ENCODE results near the gene SLC39A1. TPM values are rescaled to one million over a fixed set of nuclear protein-coding genes. Genes with fewer than 3 reads are reported as not detected.
"Not testable (repeated sequence)": the region's sequence is repeated elsewhere in the genome, so short reads cannot be mapped to it uniquely, and the experiment has no call there.

SLC39A1 gene, protein sequence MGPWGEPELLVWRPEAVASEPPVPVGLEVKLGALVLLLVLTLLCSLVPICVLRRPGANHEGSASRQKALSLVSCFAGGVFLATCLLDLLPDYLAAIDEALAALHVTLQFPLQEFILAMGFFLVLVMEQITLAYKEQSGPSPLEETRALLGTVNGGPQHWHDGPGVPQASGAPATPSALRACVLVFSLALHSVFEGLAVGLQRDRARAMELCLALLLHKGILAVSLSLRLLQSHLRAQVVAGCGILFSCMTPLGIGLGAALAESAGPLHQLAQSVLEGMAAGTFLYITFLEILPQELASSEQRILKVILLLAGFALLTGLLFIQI
- polyA plus RNA-seq: 73.7 TPM
- long read RNA-seq, donor 1, transcript SLC39A1-202 (4 exons, 2,084 nt): major isoform, 14 of 24 reads
- long read RNA-seq, donor 1, transcript SLC39A1-204 (3 exons, 2,723 nt): minor isoform, 7 of 24 reads
- long read RNA-seq, donor 1, partial matches to known transcripts: 0 of 24 reads
- long read RNA-seq, donor 1, other reads (novel, unspliced or antisense): 0 of 24 reads
- long read RNA-seq, donor 2, transcript SLC39A1-204 (3 exons, 2,723 nt): minor isoform, 9 of 42 reads
- long read RNA-seq, donor 2, transcript SLC39A1-202 (4 exons, 2,084 nt): major isoform, 28 of 42 reads
- long read RNA-seq, donor 2, partial matches to known transcripts: 0 of 42 reads
- long read RNA-seq, donor 2, other reads (novel, unspliced or antisense): 0 of 42 reads
- long read RNA-seq, donor 3: 0 reads
- long read RNA-seq, donor 4, partial matches to known transcripts: 0 of 3 reads
- long read RNA-seq, donor 4, other reads (novel, unspliced or antisense): 0 of 3 reads
- long read RNA-seq, donor 5, transcript SLC39A1-202 (4 exons, 2,084 nt): major isoform, 10 of 13 reads
- long read RNA-seq, donor 5, partial matches to known transcripts: 0 of 13 reads
- long read RNA-seq, donor 5, other reads (novel, unspliced or antisense): 0 of 13 reads
- long read RNA-seq, donor 6, transcript SLC39A1-202 (4 exons, 2,084 nt): major isoform, 31 of 42 reads
- long read RNA-seq, donor 6, transcript SLC39A1-204 (3 exons, 2,723 nt): minor isoform, 8 of 42 reads
- long read RNA-seq, donor 6, partial matches to known transcripts: 0 of 42 reads
- long read RNA-seq, donor 6, other reads (novel, unspliced or antisense): 0 of 42 reads
- long read RNA-seq, donor 7, transcript SLC39A1-202 (4 exons, 2,084 nt): major isoform, 7 of 9 reads
- long read RNA-seq, donor 7, partial matches to known transcripts: 0 of 9 reads
- long read RNA-seq, donor 7, other reads (novel, unspliced or antisense): 0 of 9 reads
- long read RNA-seq, donor 8, transcript SLC39A1-211 (4 exons, 2,322 nt): minor isoform, 6 of 50 reads
- long read RNA-seq, donor 8, transcript SLC39A1-204 (3 exons, 2,723 nt): minor isoform, 14 of 50 reads
- long read RNA-seq, donor 8, transcript SLC39A1-202 (4 exons, 2,084 nt): major isoform, 30 of 50 reads
- long read RNA-seq, donor 8, partial matches to known transcripts: 0 of 50 reads
- long read RNA-seq, donor 8, other reads (novel, unspliced or antisense): 0 of 50 reads
- long read RNA-seq, donor 9, transcript SLC39A1-204 (3 exons, 2,723 nt): minor isoform, 20 of 50 reads
- long read RNA-seq, donor 9, transcript SLC39A1-202 (4 exons, 2,084 nt): major isoform, 28 of 50 reads
- long read RNA-seq, donor 9, partial matches to known transcripts: 0 of 50 reads
- long read RNA-seq, donor 9, other reads (novel, unspliced or antisense): 0 of 50 reads
- long read RNA-seq, donor 10, transcript SLC39A1-204 (3 exons, 2,723 nt): minor isoform, 5 of 32 reads
- long read RNA-seq, donor 10, transcript SLC39A1-202 (4 exons, 2,084 nt): major isoform, 26 of 32 reads
- long read RNA-seq, donor 10, partial matches to known transcripts: 0 of 32 reads
- long read RNA-seq, donor 10, other reads (novel, unspliced or antisense): 0 of 32 reads
- long read RNA-seq, donor 11, transcript SLC39A1-202 (4 exons, 2,084 nt): major isoform, 11 of 20 reads
- long read RNA-seq, donor 11, transcript SLC39A1-204 (3 exons, 2,723 nt): minor isoform, 6 of 20 reads
- long read RNA-seq, donor 11, partial matches to known transcripts: 0 of 20 reads
- long read RNA-seq, donor 11, other reads (novel, unspliced or antisense): 0 of 20 reads

DNA sequence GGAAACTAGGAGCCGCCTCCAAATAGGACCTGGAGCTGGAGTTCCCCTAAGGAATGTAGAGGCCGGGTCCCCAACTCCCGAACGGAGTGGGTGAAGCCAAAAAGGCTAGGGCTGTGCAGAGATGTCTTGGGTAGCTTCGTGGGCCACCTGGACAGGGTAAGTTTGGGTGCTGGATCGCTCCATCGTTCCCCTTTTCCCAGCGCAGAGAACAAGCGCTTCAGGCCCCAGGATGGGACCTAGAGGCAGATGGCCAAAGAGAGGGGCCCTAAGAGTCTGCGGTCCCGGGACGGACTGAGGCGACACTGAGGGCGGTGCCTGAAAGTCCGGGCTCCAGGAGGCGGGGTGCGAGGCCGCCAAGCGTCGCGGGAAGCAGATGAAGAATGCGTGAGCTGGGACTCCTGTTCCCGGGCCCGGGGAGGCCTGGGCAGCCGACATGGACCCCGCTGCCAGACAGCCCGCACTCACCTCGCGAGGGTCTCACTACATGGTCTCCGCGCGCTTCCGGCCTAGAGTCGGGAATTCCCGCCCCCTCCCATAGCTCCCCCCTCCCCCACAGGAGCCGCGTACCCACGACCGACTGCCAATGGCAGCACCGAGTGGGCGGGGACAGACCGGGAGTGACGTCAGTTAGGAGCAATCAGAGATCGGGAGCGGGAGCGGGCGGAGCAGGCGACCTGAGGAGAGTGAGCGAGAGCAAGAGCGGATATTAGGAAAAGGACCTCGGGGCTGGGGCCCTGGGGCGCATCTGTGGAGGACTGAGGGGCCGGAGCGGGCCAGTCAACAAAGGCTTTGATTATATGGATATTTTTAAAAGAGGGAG, at the start of gene SLC39A1:
TSS of gene SLC39A1 (minus strand) at position 508 of the 820 bp plus-strand sequence. CDS start 822 bp downstream, outside the sequence.
- no peaks in the 10 kb centered on the region for H3K9me3 ChIP-seq (ENCODE audit: control insufficient read depth, low read depth, low read length)
- DNase-seq: peak; percentile 97 to 98
- peak within 1 kb of the TSS; percentile 81 for H3K4me3 ChIP-seq (ENCODE audit: low read length)
- no peaks in the 10 kb centered on the region for H3K27me3 ChIP-seq (ENCODE audit: control insufficient read depth, insufficient read depth, low read length)
- H3K36me3 ChIP-seq (ENCODE audit: control insufficient read depth, insufficient read depth, low read length): peaks cover 18% of the 10 kb centered on the region
- H3K4me1 ChIP-seq (ENCODE audit: control insufficient read depth, insufficient read depth, low read length): peaks cover 17% of the 10 kb centered on the region
- peak within 1 kb of the TSS; percentile 96 for H3K27ac ChIP-seq (ENCODE audit: low read length)
- WGBS (ENCODE audit: insufficient coverage, low lambda C conversion rate): no CpG with 5 or more reads among the region's 54 CpGs

DNA sequence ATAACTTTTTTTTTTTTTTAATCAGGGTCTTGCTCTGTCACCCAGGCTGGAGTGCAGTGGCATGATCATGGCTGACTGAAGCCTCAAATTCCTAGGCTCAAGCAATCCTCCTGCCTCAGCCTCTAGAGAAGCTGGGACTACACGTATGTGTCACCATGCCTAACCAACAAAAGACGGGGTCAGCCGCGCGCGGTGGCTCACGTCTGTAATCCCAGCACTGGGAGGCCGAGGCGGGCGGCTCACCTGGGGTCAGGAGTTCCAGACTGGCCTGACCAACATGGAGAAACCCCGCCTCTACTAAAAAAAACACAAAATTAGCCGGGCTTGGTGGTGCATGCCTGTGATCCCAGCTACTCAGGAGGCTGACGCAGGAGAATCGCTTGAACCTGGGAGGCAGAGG, 49.2 kb upstream of the SLC39A1 start:
- no CpG with 5 or more reads among the region's 14 CpGs for WGBS (ENCODE audit: insufficient coverage, low lambda C conversion rate)
- not testable (repeated sequence) for H3K36me3 ChIP-seq (ENCODE audit: control insufficient read depth, insufficient read depth, low read length); H3K4me3 ChIP-seq (ENCODE audit: low read length); DNase-seq; H3K4me1 ChIP-seq (ENCODE audit: control insufficient read depth, insufficient read depth, low read length); H3K9me3 ChIP-seq (ENCODE audit: control insufficient read depth, low read depth, low read length); H3K27me3 ChIP-seq (ENCODE audit: control insufficient read depth, insufficient read depth, low read length); H3K27ac ChIP-seq (ENCODE audit: low read length)

DNA sequence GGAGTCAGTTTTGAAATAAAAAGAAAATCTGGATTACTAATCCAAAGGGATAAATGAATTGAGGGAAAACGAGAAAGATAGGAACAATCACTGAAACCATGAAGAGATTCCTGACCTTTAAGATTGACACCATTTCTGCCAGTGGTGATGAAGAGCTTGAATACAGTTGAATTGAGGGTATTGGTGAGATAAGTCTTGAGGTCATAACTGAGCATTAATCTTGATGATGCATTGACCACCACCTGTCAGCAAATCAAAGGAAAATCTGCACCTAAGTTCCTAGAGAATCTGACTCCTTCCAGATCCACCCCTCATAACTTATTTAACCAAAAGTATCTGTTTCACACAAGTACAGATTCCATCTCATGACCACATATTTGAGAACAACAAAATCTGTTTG, 48.8 kb upstream of the SLC39A1 start:
- H3K27ac ChIP-seq (ENCODE audit: low read length): no peak overlapping the region
- H3K27me3 ChIP-seq (ENCODE audit: control insufficient read depth, insufficient read depth, low read length): no peaks in the 10 kb centered on the region
- DNase-seq: no peak
- no peaks in the 10 kb centered on the region for H3K9me3 ChIP-seq (ENCODE audit: control insufficient read depth, low read depth, low read length)
- WGBS (ENCODE audit: insufficient coverage, low lambda C conversion rate): no CpG with 5 or more reads among the region's 1 CpG
- no peaks in the 10 kb centered on the region for H3K4me1 ChIP-seq (ENCODE audit: control insufficient read depth, insufficient read depth, low read length)
- no peak overlapping the region for H3K4me3 ChIP-seq (ENCODE audit: low read length)
- no peaks in the 10 kb centered on the region for H3K36me3 ChIP-seq (ENCODE audit: control insufficient read depth, insufficient read depth, low read length)

DNA sequence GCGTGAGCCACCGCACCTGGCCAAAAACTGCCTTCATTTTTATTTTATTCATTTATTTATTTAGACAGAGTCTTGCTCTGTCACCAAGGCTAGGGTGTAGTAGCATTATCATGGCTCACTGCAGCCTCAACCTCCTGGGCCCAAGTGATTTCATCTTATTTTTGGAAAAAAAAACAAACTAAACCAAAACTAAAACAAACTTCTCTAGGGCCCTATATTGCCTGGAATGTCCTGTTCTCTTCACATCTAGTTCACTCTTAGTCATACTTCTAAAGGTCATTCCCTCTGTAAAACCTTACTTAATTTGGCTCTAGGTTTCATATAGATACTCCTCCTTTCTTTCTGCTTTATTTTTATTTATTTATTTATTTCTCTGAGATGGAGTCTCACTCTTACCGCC, 42.8 kb upstream of the SLC39A1 start:
- no CpG with 5 or more reads among the region's 3 CpGs for WGBS (ENCODE audit: insufficient coverage, low lambda C conversion rate)
- Histone ChIP-seq H3K36me3 (ENCODE audit: control insufficient read depth, insufficient read depth, low read length) (no peaks in the 10 kb centered on the region), H3K4me3 (ENCODE audit: low read length) (no peak overlapping the region), H3K27ac (ENCODE audit: low read length) (no peak overlapping the region), H3K4me1 (ENCODE audit: control insufficient read depth, insufficient read depth, low read length) (peaks cover 4% of the 10 kb centered on the region), H3K27me3 (ENCODE audit: control insufficient read depth, insufficient read depth, low read length) (no peaks in the 10 kb centered on the region), H3K9me3 (ENCODE audit: control insufficient read depth, low read depth, low read length) (no peaks in the 10 kb centered on the region)
- no peak for DNase-seq

DNA sequence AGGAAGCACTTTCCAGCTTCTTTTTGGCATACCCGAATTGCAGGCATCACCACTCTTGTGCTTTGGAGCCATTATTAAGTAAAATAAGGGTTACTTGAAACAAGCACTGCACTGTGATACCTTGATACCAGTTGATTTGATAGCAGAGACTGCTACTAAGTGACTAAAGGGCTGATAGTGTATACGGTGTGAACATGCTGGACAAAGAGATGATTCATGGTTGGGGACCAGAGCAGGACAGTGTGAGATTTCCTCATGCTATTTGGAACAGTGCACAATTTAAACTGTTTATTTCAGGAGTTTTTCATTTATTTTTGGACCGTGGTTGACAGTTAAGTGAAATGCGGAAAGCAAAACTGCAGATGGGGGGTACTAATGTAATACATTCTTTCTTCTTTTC, 37.1 kb upstream of the SLC39A1 start:
- Histone ChIP-seq H3K36me3 (ENCODE audit: control insufficient read depth, insufficient read depth, low read length) (no peaks in the 10 kb centered on the region), H3K4me1 (ENCODE audit: control insufficient read depth, insufficient read depth, low read length) (peaks cover 4% of the 10 kb centered on the region), H3K4me3 (ENCODE audit: low read length) (no peak overlapping the region), H3K27me3 (ENCODE audit: control insufficient read depth, insufficient read depth, low read length) (no peaks in the 10 kb centered on the region), H3K27ac (ENCODE audit: low read length) (no peak overlapping the region), H3K9me3 (ENCODE audit: control insufficient read depth, low read depth, low read length) (no peaks in the 10 kb centered on the region)
- no peak for DNase-seq
- 94% methylated on average over 2 of the region's 4 CpGs for WGBS (ENCODE audit: insufficient coverage, low lambda C conversion rate)

DNA sequence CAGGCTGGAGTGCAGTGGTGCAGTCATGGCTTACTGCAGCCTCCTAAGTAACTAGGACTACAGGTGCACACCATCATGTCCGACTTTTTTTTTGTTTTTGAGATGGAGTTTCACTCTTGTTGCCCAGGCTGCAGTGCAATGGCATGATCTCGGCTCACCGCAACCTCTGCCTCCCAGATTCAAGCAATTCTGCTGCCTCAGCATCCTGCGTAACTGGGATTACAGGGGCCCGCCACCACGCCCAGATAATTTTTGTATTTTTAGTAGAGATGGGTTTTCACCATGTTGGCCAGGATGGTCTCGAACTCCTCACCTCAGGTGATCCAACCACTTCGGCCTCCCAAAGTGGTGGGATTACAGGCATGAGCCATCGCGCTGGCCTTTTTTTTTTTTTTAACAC, 33.5 kb upstream of the SLC39A1 start:
- H3K27ac ChIP-seq (ENCODE audit: low read length); H3K27me3 ChIP-seq (ENCODE audit: control insufficient read depth, insufficient read depth, low read length); H3K9me3 ChIP-seq (ENCODE audit: control insufficient read depth, low read depth, low read length); DNase-seq; H3K4me3 ChIP-seq (ENCODE audit: low read length); H3K4me1 ChIP-seq (ENCODE audit: control insufficient read depth, insufficient read depth, low read length): not testable (repeated sequence)
- H3K36me3 ChIP-seq (ENCODE audit: control insufficient read depth, insufficient read depth, low read length): peaks cover 21% of the 10 kb centered on the region
- WGBS (ENCODE audit: insufficient coverage, low lambda C conversion rate): 96% methylated on average over 4 of the region's 10 CpGs

DNA sequence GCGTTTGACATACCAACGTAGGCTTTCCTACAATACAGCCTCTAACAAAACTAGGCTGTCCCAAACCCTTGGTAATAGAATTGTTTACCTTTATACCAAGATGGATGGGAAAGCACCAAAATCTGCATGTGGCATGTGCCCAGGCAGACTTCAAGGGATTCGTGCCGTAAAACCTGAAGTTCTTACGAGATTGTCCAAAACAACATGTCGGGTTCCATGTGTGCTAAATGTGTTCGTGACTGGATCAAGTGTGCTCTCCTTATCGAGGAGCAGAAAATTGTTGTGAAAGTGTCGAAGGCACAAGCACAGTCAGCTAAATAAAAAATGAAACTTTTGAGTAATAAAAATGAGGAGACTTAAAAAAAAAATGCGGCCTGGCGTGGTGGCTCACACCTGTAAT, 32.3 kb upstream of the SLC39A1 start:
- no peaks in the 10 kb centered on the region for H3K27me3 ChIP-seq (ENCODE audit: control insufficient read depth, insufficient read depth, low read length)
- no peak overlapping the region for H3K4me3 ChIP-seq (ENCODE audit: low read length)
- H3K36me3 ChIP-seq (ENCODE audit: control insufficient read depth, insufficient read depth, low read length): peaks cover 24% of the 10 kb centered on the region
- WGBS (ENCODE audit: insufficient coverage, low lambda C conversion rate): 100% methylated on average over 2 of the region's 11 CpGs
- H3K9me3 ChIP-seq (ENCODE audit: control insufficient read depth, low read depth, low read length): no peaks in the 10 kb centered on the region
- DNase-seq: no peak
- peaks cover 7% of the 10 kb centered on the region for H3K4me1 ChIP-seq (ENCODE audit: control insufficient read depth, insufficient read depth, low read length)
- H3K27ac ChIP-seq (ENCODE audit: low read length): no peak overlapping the region

DNA sequence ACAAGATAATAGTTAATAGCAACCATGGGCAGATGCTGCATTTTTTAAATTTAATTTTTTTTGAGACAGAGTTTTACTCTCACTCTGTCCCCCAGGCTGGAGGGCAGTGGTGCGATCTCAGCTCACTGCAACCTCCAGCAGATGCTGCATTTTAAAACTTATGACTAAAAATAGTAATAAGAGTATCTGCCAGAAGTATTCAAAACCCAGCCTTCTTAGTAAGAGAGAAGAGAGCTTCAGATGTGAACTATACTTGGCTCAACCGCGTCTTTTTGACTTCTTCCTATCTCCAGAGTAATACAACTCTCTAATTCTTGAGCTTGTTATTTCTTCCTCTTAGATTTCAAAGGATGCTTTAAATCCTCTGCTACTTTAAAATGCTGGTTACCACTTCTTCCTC, 31.9 kb upstream of the SLC39A1 start:
- DNase-seq: no peak
- no CpG with 5 or more reads among the region's 3 CpGs for whole genome bisulfite sequencing (ENCODE audit: insufficient coverage, low lambda C conversion rate)
- H3K36me3 ChIP-seq (ENCODE audit: control insufficient read depth, insufficient read depth, low read length): peaks cover 24% of the 10 kb centered on the region
- H3K4me1 ChIP-seq (ENCODE audit: control insufficient read depth, insufficient read depth, low read length): peaks cover 7% of the 10 kb centered on the region
- H3K4me3 ChIP-seq (ENCODE audit: low read length): no peak overlapping the region
- H3K27ac ChIP-seq (ENCODE audit: low read length): no peak overlapping the region
- no peaks in the 10 kb centered on the region for H3K9me3 ChIP-seq (ENCODE audit: control insufficient read depth, low read depth, low read length)
- H3K27me3 ChIP-seq (ENCODE audit: control insufficient read depth, insufficient read depth, low read length): no peaks in the 10 kb centered on the region

Measured in large intestine (tissue), 12 donors.